Glutamatergic neuron (in vitro differentiated cells): ENCODE results near the gene UBLCP1. TPM values are rescaled to one million over a fixed set of nuclear protein-coding genes. Genes with fewer than 3 reads are reported as not detected.

ENCODE experiments used
- DNase-seq: peaks from one replicate; pipeline ENCODE4 v3.0.0; 2022
- H3K27ac Mint-ChIP-seq: one replicate; pipeline ENCODE4 v1.8.0; 2020; ENCODE audit warnings: mild to moderate bottlenecking, mixed read lengths, inconsistent platforms; ENCODE audit not compliant: unreplicated experiment
- H3K27me3 Mint-ChIP-seq: one replicate; pipeline ENCODE4 v1.8.0; 2020; ENCODE audit warnings: mild to moderate bottlenecking, moderate library complexity, mixed read lengths, inconsistent platforms; ENCODE audit not compliant: unreplicated experiment
- H3K36me3 Mint-ChIP-seq: one replicate; pipeline ENCODE4 v1.8.0; 2020; ENCODE audit warnings: mild to moderate bottlenecking, mixed read lengths, inconsistent platforms; ENCODE audit not compliant: unreplicated experiment
- H3K4me1 Mint-ChIP-seq: one replicate; pipeline ENCODE4 v1.8.0; 2020; ENCODE audit warnings: mild to moderate bottlenecking, low read depth, mixed read lengths, inconsistent platforms; ENCODE audit not compliant: unreplicated experiment
- H3K4me3 Mint-ChIP-seq: one replicate; pipeline ENCODE4 v1.8.0; 2020; ENCODE audit warnings: mild to moderate bottlenecking, mixed read lengths, inconsistent platforms; ENCODE audit not compliant: unreplicated experiment
- H3K9me3 Mint-ChIP-seq: one replicate; pipeline ENCODE4 v1.8.0; 2020; ENCODE audit warnings: mild to moderate bottlenecking, moderate library complexity, mixed read lengths, inconsistent platforms; ENCODE audit not compliant: unreplicated experiment
- CTCF ChIP-seq: fragments of 200-600 bp; sonication (generic); IDR thresholded peaks from one replicate; pipeline ENCODE4 v1.5.0; 2021; ENCODE audit not compliant: partially characterized antibody, unreplicated experiment
- total RNA-seq: library from RNA; stranded (reverse); fragmentation: NEBNext Ultra II Directional; extraction: Animal tissue kit (Norgen Biotek cat#: 25700); gene quantifications from one replicate; pipeline ENCODE4 v1.2.1, GENCODE V29; 2021; ENCODE audit not compliant: unreplicated experiment

UBLCP1 gene
- total RNA-seq, 1 donor from 2014 or later = 24.3 TPM

DNA sequence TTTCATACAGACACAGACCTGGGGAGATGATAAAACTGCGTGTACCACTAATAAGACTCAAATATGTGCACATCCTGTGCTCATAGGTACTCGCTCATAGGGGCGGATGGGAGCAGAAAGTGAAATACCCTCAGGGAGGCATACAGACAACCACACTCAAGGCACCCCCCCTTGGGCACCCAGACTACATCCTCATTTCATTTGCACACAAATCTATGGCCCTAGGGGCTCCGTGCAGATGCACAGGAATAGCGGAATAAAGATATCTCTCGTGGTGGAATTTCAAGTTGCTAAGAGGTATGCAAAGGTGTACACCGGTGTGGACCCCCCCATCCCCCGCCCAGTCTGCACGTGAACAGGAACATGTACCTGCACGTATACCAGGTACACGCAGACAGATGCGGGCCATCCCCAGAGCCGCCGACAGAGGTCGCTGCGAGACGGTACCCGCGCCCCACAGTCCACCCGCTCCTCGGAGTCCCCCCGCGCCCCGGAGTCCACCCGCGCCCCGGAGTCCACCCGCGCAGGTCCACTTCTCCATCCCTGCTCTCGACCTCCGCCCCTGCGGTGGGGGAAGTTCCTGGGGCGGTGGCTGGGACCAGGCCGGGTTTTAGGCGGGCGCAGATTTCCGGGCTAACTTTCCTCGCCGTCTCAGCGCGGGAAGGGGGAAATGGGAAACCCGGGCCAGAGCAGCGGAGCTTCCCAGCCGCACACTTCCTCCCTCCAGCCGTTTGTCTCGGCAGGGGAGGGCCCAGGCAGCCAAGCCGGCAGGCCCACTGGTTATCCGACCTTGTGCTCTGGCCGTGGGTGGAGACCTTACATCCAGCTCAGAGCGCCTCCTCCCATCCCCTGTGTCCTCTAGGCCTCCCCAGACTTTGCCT is 68.2 kb downstream of the UBLCP1 start:
- Mint-ChIP-seq H3K4me3 (peak overlapping the region; percentile 55), H3K4me1 (no peaks in the 10 kb centered on the region), H3K36me3 (no peaks in the 10 kb centered on the region), H3K9me3 (peaks cover 2% of the 10 kb centered on the region), H3K27ac (no peak overlapping the region), H3K27me3 (peaks cover 3% of the 10 kb centered on the region)
- DNase-seq = peak; percentile 78
- peak; percentile 81 for TF ChIP-seq CTCF

DNA sequence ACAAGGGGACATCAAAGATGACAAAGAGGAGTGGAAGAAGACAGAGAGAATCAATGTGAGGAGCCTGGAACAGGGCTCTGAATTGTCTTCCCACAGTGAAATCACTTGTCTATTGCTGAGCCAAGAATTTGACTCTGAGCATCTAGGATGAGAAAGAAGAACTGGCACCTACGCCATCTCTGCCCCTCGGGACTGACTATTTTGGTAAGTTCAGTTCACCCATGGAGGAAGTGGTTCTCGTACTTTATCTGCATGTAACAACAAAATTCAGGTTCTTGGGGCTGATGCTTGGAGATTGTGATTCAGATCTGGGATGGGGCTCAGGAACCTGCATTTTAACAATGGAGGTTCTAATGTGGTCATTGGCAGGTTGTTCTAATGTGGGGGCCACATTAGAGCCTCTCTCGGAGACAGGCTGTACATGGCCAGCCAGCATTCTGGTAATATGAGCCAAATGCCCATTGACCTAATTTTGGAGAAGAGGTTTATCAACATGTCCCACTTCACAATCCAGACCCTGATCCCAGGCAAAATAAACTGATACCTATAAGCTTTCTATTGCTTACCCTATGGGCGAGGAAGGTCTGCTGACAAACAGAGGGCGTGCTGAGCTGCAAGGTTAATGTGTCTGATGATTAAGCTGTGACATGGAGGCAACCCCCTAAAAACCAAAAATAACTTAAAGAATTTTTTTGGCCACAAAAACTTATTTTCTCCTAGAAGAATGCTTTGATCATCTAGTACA is 69.9 kb downstream of the UBLCP1 start:
- H3K4me1 Mint-ChIP-seq = no peaks in the 10 kb centered on the region
- peaks cover 3% of the 10 kb centered on the region for H3K27me3 Mint-ChIP-seq
- H3K36me3 Mint-ChIP-seq = no peaks in the 10 kb centered on the region
- peaks cover 2% of the 10 kb centered on the region for H3K9me3 Mint-ChIP-seq
- DNase-seq = no peak
- TF ChIP-seq CTCF = no peak
- H3K4me3 Mint-ChIP-seq = no peak overlapping the region
- no peak overlapping the region for H3K27ac Mint-ChIP-seq

GRCh38 chr5:159333545-159333925 is 70.4 kb downstream of the UBLCP1 start:
- H3K9me3 Mint-ChIP-seq = peaks cover 2% of the 10 kb centered on the region
- no peak for DNase-seq
- H3K27ac Mint-ChIP-seq = no peak overlapping the region
- no peaks in the 10 kb centered on the region for H3K4me1 Mint-ChIP-seq
- H3K27me3 Mint-ChIP-seq = peaks cover 3% of the 10 kb centered on the region
- no peaks in the 10 kb centered on the region for H3K36me3 Mint-ChIP-seq
- no peak overlapping the region for H3K4me3 Mint-ChIP-seq
- TF ChIP-seq CTCF = no peak

Other genes starting within 250 kb of the UBLCP1 start
- 412 TPM for gene EBF1, start 163.4 kb upstream of the UBLCP1 start, total RNA-seq
- gene RNF145, start 53.7 kb upstream of the UBLCP1 start, total RNA-seq = 71.0 TPM
- not detected for gene IL12B, start 67.2 kb downstream of the UBLCP1 start, total RNA-seq